ENCODE data around the gene KIF2A. TPM values are rescaled to one million over a fixed set of nuclear protein-coding genes. Genes with fewer than 3 reads are reported as not detected.
A peak's percentile ranks its signal among the peaks of the same experiment; 100 is the strongest.

KIF2A gene
- total and polyA plus RNA-seq, 2 of the 8 experiments (the other 6 are each of a cell fraction or from before 2014, with no cell fraction given) = 18.4 to 97.1 TPM

GRCh38 chr5:62340392-62340791 is 34.4 kb downstream of the KIF2A start:
- H3K14ac ChIP-seq (ENCODE audit: insufficient read length) = no peak overlapping the region
- H3K36me3 ChIP-seq (ENCODE audit: control insufficient read depth in 2 of 4, insufficient read depth in 4 of 4, low read length in 3 of 4) = no peaks in the 10 kb centered on the region
- H3K79me1 ChIP-seq (ENCODE audit: low read depth, low read length) = peaks cover 3% of the 10 kb centered on the region; the same call in 1 of the 2 replicates
- H4K5ac ChIP-seq (ENCODE audit: insufficient read length, low read depth, low read length) = no peak overlapping the region
- no peak overlapping the region for H2BK12ac ChIP-seq (ENCODE audit: low read depth, low read length)
- no peak overlapping the region for H2BK5ac ChIP-seq (ENCODE audit: low read depth, low read length)
- H2BK15ac ChIP-seq (ENCODE audit: low read length) = no peak overlapping the region
- H2BK20ac ChIP-seq (ENCODE audit: low read length) = no peak overlapping the region
- 81% methylated on average over 1 of the region's 1 CpG; no CpG with 5 or more reads in 1 of the 2 experiments for WGBS, 2 experiments (ENCODE audit: extremely low coverage in 1 of 2, insufficient coverage in 1 of 2, insufficient read length in 1 of 2, insufficient replicate concordance in 2 of 2, low coverage in 1 of 2, low lambda C conversion rate in 2 of 2, missing lambda C conversion rate in 1 of 2)
- H3K18ac ChIP-seq (ENCODE audit: extremely low read depth, low read length) = no peak overlapping the region
- H3K27me3 ChIP-seq (replicated peaks in 1 of 4; ENCODE audit: control insufficient read depth in 3 of 4, extremely low read depth in 1 of 4, insufficient read depth in 3 of 4, low read length in 3 of 4) = no peaks in the 10 kb centered on the region
- H4K20me1 ChIP-seq (replicated peaks in 1 of 2; ENCODE audit: control insufficient read depth in 1 of 2, insufficient read depth in 2 of 2, low read length in 2 of 2) = peaks cover 8 to 13% of the 10 kb centered on the region in 2 experiments
- H3K9ac ChIP-seq (replicated peaks in 1 of 4; ENCODE audit: extremely low read depth in 1 of 4, low read depth in 3 of 4, low read length in 3 of 4) = no peak overlapping the region
- H3K23me2 ChIP-seq (ENCODE audit: low read depth, low read length) = no peaks in the 10 kb centered on the region
- DNase-seq (ENCODE audit: low read depth in 1 of 2, low spot score in 2 of 2) (no peak), FAIRE-seq (no peak)
- H3K4me1 ChIP-seq (replicated peaks in 1 of 4; ENCODE audit: control insufficient read depth in 3 of 4, insufficient read depth in 4 of 4, low read length in 3 of 4) = no peaks in the 10 kb centered on the region
- H2BK120ac ChIP-seq (replicated peaks; ENCODE audit: low read depth, low read length) = no peak overlapping the region
- H3K27ac ChIP-seq (ENCODE audit: low read depth, low read length) = no peak overlapping the region
- H4K8ac ChIP-seq (ENCODE audit: extremely low read depth, insufficient read depth, low read length) = no peak overlapping the region
- no peak overlapping the region for H4K91ac ChIP-seq (replicated peaks; ENCODE audit: insufficient read length, low read length)
- ChIA-PET POLR2A (ENCODE audit: partially characterized antibody) (no interaction called here), CTCF (ENCODE audit: partially characterized antibody) (interaction anchor here (0.6 to 1.6 kb wide), 8 partner anchors 10 to 164 kb away, joined by 3 to 4 read pairs (median 3); no protein-coding TSS in a partner anchor)
- no peak overlapping the region for H3K4me3 ChIP-seq (ENCODE audit: extremely low read depth in 1 of 4, insufficient read depth in 2 of 4, low read depth in 3 of 4, low read length in 4 of 4)
- H3K23ac ChIP-seq (ENCODE audit: insufficient read length) = no peak overlapping the region
- no peak overlapping the region for H3K56ac ChIP-seq (replicated peaks; ENCODE audit: insufficient read length, low read depth, low read length)
- H2AFZ ChIP-seq (ENCODE audit: low read length) = no peak overlapping the region
- H3K9me3 ChIP-seq (ENCODE audit: insufficient read depth in 2 of 2, low read depth in 1 of 2, low read length in 1 of 2) = no peaks in the 10 kb centered on the region
- TF ChIP-seq RAD21 (IDR thresholded peaks at IDR 0.05 in 1 of 2, conservative IDR thresholded peaks at IDR 0.05 in 1 of 2; ENCODE audit: low read depth in 2 of 2, low read length in 2 of 2) (peak; percentile 25 to 28; a peak in 3 of 4 replicates), MAX (IDR thresholded peaks at IDR 0.05) (no peak), CTCF (IDR thresholded peaks at IDR 0.05; ENCODE audit: control extremely low read depth in 1 of 3, insufficient read depth in 1 of 3, low read depth in 1 of 3, low read length in 3 of 3) (peak in 1 of 3 experiments; percentile 61; a peak in 2 of 4 replicates)
- no peak overlapping the region for H2AK5ac ChIP-seq (ENCODE audit: low read depth, low read length)
- no peak overlapping the region for H3K4me2 ChIP-seq (ENCODE audit: insufficient read depth in 1 of 2, low read depth in 2 of 2, low read length in 2 of 2)
- peaks cover 11 to 80% of the 10 kb centered on the region in 2 experiments for H3K79me2 ChIP-seq (ENCODE audit: control insufficient read depth in 1 of 2, insufficient read depth in 2 of 2, low read length in 2 of 2)
- H3K4ac ChIP-seq (replicated peaks; ENCODE audit: insufficient read length, low read depth, low read length) = no peak overlapping the region

Measured in H1 (cell line).